Measurements from ENCODE around the gene APMAP.

GRCh38 chr20:24984961-24985640 lies 7.5 kb downstream of the APMAP start:
- TF ChIP-seq CTCF (IDR thresholded peaks at IDR 0.05) (no peak), POLR2A (IDR thresholded peaks at IDR 0.05) (no peak)

All from uterus (tissue), 2 donors.